A673 (cell line): ENCODE data around the gene NMT1. TPM values are rescaled to one million over a fixed set of nuclear protein-coding genes. Genes with fewer than 3 reads are reported as not detected.

Experiments
- BruUV-seq: library from RNA; stranded (reverse); fragments of 400-500 nt; replicated peaks from 2 replicates; lab custom pipeline; 2021; lab: Mats Ljungman, UMichigan
- CTCF ChIA-PET: fragments of 300-600 bp; sonication (Branson Sonifier 250); formaldehyde crosslinking; loops from one replicate; lab custom pipeline; 2022; ENCODE audit warnings: antibody characterized with exemption; lab: Charles Lee
- POLR2A ChIA-PET: fragments of 300-600 bp; sonication (Branson Sonifier 250); formaldehyde crosslinking; loops from one replicate; lab custom pipeline; 2022; ENCODE audit warnings: antibody characterized with exemption; ENCODE audit not compliant: low non-redundant PET; lab: Charles Lee
- DNase-seq: peaks from one replicate; pipeline ENCODE4 v3.0.0-alpha.2; 2015; ENCODE audit warnings: low spot score
- H3K27ac ChIP-seq: fragments of 200-600 bp; sonication (generic); 2 replicates; pipeline ENCODE4 v1.5.1; 2016; ENCODE audit warnings: mixed run types, low read depth, mild to moderate bottlenecking, mixed read lengths, antibody characterized with exemption, low read length; ENCODE audit not compliant: poor library complexity, severe bottlenecking
- H3K27me3 ChIP-seq: fragments of 200-600 bp; sonication (generic); replicated peaks from 2 replicates; pipeline ENCODE4 v1.6.1; 2017; ENCODE audit warnings: mixed run types, low read depth, mild to moderate bottlenecking, mixed read lengths, antibody characterized with exemption, low read length; ENCODE audit not compliant: insufficient read depth, poor library complexity
- H3K36me3 ChIP-seq: fragments of 200-600 bp; sonication (generic); 2 replicates; pipeline ENCODE4 v1.6.1; 2016; ENCODE audit warnings: mixed run types, mild to moderate bottlenecking, mixed read lengths, antibody characterized with exemption, low read length; ENCODE audit not compliant: insufficient read depth, poor library complexity, severe bottlenecking
- H3K4me1 ChIP-seq: fragments of 200-600 bp; sonication (generic); 2 replicates; pipeline ENCODE4 v1.6.1; 2017; ENCODE audit warnings: mixed run types, mild to moderate bottlenecking, mixed read lengths, antibody characterized with exemption, low read length; ENCODE audit not compliant: insufficient read depth, poor library complexity, severe bottlenecking
- H3K4me3 ChIP-seq: fragments of 200-600 bp; sonication (generic); 2 replicates; pipeline ENCODE4 v1.5.1; 2016; ENCODE audit warnings: low read depth, mixed run types, mild to moderate bottlenecking, mixed read lengths, low read length; ENCODE audit not compliant: poor library complexity, severe bottlenecking
- H3K9me3 ChIP-seq: fragments of 200-600 bp; sonication (generic); 2 replicates; pipeline ENCODE4 v1.6.1; 2016; ENCODE audit warnings: mixed run types, low read depth, mild to moderate bottlenecking, mixed read lengths, antibody characterized with exemption, low read length; ENCODE audit not compliant: poor library complexity, severe bottlenecking
- EZH2 ChIP-seq: fragments of 200-600 bp; sonication (generic); IDR thresholded peaks from 2 replicates; pipeline ENCODE4 v1.6.1; 2017; ENCODE audit warnings: borderline replicate concordance, low read depth, mild to moderate bottlenecking, mixed read lengths, antibody characterized with exemption, low read length; ENCODE audit not compliant: poor library complexity, severe bottlenecking
- intact Hi-C: fragments of 100-400 bp; cut with micrococcal nuclease; formaldehyde crosslinking; loops from one replicate; pipeline ENCODE4 v1.10.0; 2022; ENCODE audit not compliant: unreplicated experiment
- total RNA-seq: library from RNA; stranded (reverse); gene quantifications from 2 replicates; pipeline ENCODE4 v1.2.3, GENCODE V29; 2021
- TF ChIP-seq, protein P1 (sequence below): fragments of 300-800, 200-600 bp; sonication (generic); conservative IDR thresholded peaks from 2 replicates; pipeline ENCODE4 v1.5.1; 2017; ENCODE audit warnings: low read depth, mild to moderate bottlenecking, antibody characterized with exemption, low read length, moderate library complexity, mixed read lengths

Gene NMT1
- total RNA-seq, 1 experiment from 2014 or later, result 108 TPM

DNA sequence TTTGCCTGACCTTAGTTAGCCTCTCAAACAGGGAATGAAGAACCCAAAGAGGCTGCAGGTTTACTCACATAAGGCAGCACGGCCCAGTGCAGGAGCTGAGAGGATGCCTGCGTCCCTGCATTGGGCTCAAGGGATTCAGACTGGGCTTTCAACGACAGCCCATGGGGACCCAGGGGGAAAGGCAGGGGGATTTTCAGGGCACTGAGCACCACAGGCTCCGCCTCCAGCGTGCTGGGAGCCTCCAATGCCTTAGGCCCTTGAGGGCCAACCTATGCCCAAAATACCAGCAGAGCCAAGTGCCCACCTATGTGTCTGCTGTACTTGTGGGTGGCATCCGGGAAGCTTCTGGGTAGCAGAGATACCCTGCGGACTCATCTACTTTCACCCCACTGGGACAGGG is 32.0 kb upstream of the NMT1 start:
- no peak for DNase-seq
- H3K36me3 ChIP-seq, result peaks cover 4% of the 10 kb centered on the region
- H3K27ac ChIP-seq, result no peak overlapping the region
- ChIA-PET CTCF (no interaction called here), POLR2A (no interaction called here)
- no peaks in the 10 kb centered on the region for H3K9me3 ChIP-seq
- intact Hi-C loops, result no loop called here
- H3K27me3 ChIP-seq, result no peaks in the 10 kb centered on the region
- TF ChIP-seq EZH2, result no peak
- BruUV-seq, result no TSS peak
- H3K4me1 ChIP-seq, result no peaks in the 10 kb centered on the region
- H3K4me3 ChIP-seq, result no peak overlapping the region

GRCh38 chr17:45029758-45030423 is 31.2 kb upstream of the NMT1 start:
- Histone ChIP-seq H3K27ac (no peak overlapping the region), H3K36me3 (peaks cover 5% of the 10 kb centered on the region), H3K27me3 (no peaks in the 10 kb centered on the region), H3K4me3 (no peak overlapping the region), H3K9me3 (no peaks in the 10 kb centered on the region), H3K4me1 (no peaks in the 10 kb centered on the region)
- CTCF ChIA-PET, result no interaction called here
- TF ChIP-seq EZH2, result no peak
- TF ChIP-seq, protein P1, sequence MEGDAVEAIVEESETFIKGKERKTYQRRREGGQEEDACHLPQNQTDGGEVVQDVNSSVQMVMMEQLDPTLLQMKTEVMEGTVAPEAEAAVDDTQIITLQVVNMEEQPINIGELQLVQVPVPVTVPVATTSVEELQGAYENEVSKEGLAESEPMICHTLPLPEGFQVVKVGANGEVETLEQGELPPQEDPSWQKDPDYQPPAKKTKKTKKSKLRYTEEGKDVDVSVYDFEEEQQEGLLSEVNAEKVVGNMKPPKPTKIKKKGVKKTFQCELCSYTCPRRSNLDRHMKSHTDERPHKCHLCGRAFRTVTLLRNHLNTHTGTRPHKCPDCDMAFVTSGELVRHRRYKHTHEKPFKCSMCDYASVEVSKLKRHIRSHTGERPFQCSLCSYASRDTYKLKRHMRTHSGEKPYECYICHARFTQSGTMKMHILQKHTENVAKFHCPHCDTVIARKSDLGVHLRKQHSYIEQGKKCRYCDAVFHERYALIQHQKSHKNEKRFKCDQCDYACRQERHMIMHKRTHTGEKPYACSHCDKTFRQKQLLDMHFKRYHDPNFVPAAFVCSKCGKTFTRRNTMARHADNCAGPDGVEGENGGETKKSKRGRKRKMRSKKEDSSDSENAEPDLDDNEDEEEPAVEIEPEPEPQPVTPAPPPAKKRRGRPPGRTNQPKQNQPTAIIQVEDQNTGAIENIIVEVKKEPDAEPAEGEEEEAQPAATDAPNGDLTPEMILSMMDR, result no peak
- intact Hi-C loops, result no loop called here
- no TSS peak for BruUV-seq
- POLR2A ChIA-PET, result no interaction called here
- no peak for DNase-seq

- ChIA-PET POLR2A (interaction anchor here (0.6 kb wide), 1 partner anchor 27 kb away, joined by 4 read pairs; no protein-coding TSS in a partner anchor), CTCF (no interaction called here)
- Histone ChIP-seq H3K4me3 (no peak overlapping the region), H3K36me3 (peaks cover 5% of the 10 kb centered on the region), H3K27ac (no peak overlapping the region), H3K9me3 (no peaks in the 10 kb centered on the region), H3K27me3 (no peaks in the 10 kb centered on the region), H3K4me1 (no peaks in the 10 kb centered on the region)
- no peak for DNase-seq
- BruUV-seq, result no TSS peak
- TF ChIP-seq, protein P1, result no peak
- TF ChIP-seq EZH2, result no peak
- intact Hi-C loops, result no loop called here
Observed at GRCh38 chr17:45030733-45031132, 30.4 kb upstream of the NMT1 start.
